SK-N-SH treated with all-trans-retinoic acid at 6 μM for 48 hours (cell line): ENCODE measurements around the gene UROS.

Experiments used
- ATAC-seq: fragments of 200-7000 bp; cut with Tn5 transposase; 3 replicates; pipeline ENCODE4 v1.9.1; 2020; ENCODE audit warnings: mild to moderate bottlenecking, moderate library complexity
- ARNTL ChIP-seq: fragments of 450-650 bp; formaldehyde crosslinking; IDR thresholded peaks from 2 replicates; pipeline ENCODE4 v1.5.0; 2020; ENCODE audit warnings: low read depth, mild to moderate bottlenecking, moderate library complexity, borderline replicate concordance
- BACH2 ChIP-seq: fragments of 250-450 bp; sonication (Bioruptor Pico); IDR thresholded peaks from 2 replicates; pipeline ENCODE4 v1.9.0; 2021; ENCODE audit warnings: mild to moderate bottlenecking, borderline replicate concordance
- CREB5 ChIP-seq: fragments of 250-450 bp; sonication (Bioruptor Pico); IDR thresholded peaks from 2 replicates; pipeline ENCODE4 v1.5.1; 2020; ENCODE audit warnings: low read depth, mild to moderate bottlenecking, moderate library complexity
- CSDC2 ChIP-seq: fragments of 250-450 bp; sonication (Bioruptor Pico); IDR thresholded peaks from 2 replicates; pipeline ENCODE4 v1.5.0; 2020; ENCODE audit warnings: mild to moderate bottlenecking, moderate library complexity
- CSRNP3 ChIP-seq: fragments of 250-450 bp; sonication (Bioruptor Pico); IDR thresholded peaks from 2 replicates; pipeline ENCODE4 v1.5.1; 2021; ENCODE audit warnings: mild to moderate bottlenecking, moderate library complexity
- ESRRG ChIP-seq: fragments of 250-450 bp; sonication (Bioruptor Pico); IDR thresholded peaks from 2 replicates; pipeline ENCODE4 v1.6.1; 2021; ENCODE audit warnings: mild to moderate bottlenecking
- GLIS3 ChIP-seq: fragments of 250-450 bp; sonication (Bioruptor Pico); IDR thresholded peaks from 2 replicates; pipeline ENCODE4 v1.5.0; 2020; ENCODE audit warnings: mild to moderate bottlenecking, moderate library complexity
- ISL1 ChIP-seq: fragments of 250-450 bp; sonication (Bioruptor Pico); IDR thresholded peaks from 2 replicates; pipeline ENCODE4 v2.1.2; 2022; ENCODE audit warnings: mild to moderate bottlenecking, moderate library complexity
- OSR1 ChIP-seq: fragments of 250-450 bp; sonication (Bioruptor Pico); IDR thresholded peaks from 2 replicates; pipeline ENCODE4 v1.8.0; 2022; ENCODE audit warnings: moderate library complexity, mild to moderate bottlenecking, inconsistent platforms
- PATZ1 ChIP-seq: fragments of 250-450 bp; sonication (Bioruptor Pico); IDR thresholded peaks from 2 replicates; pipeline ENCODE4 v1.8.0; 2020; ENCODE audit warnings: mild to moderate bottlenecking, moderate library complexity, borderline replicate concordance
- POU6F1 ChIP-seq: fragments of 250-450 bp; sonication (Bioruptor Pico); IDR thresholded peaks from 2 replicates; pipeline ENCODE4 v1.8.0; 2021; ENCODE audit warnings: low read depth, mild to moderate bottlenecking, moderate library complexity, borderline replicate concordance
- RARB ChIP-seq: fragments of 250-450 bp; sonication (Bioruptor Pico); IDR thresholded peaks from 2 replicates; pipeline ENCODE4 v1.8.0; 2021; ENCODE audit warnings: mild to moderate bottlenecking, moderate library complexity
- SNAI2 ChIP-seq: fragments of 250-450 bp; sonication (Bioruptor Pico); IDR thresholded peaks from 2 replicates; pipeline ENCODE4 v1.5.0; 2020; ENCODE audit warnings: mild to moderate bottlenecking, moderate library complexity
- TCF4 ChIP-seq: fragments of 250-450 bp; sonication (Bioruptor Pico); IDR thresholded peaks from 2 replicates; pipeline ENCODE4 v1.8.0; 2021; ENCODE audit warnings: mild to moderate bottlenecking, moderate library complexity, borderline replicate concordance
- TOX ChIP-seq: fragments of 250-450 bp; sonication (Bioruptor Pico); IDR thresholded peaks from 2 replicates; pipeline ENCODE4 v1.8.0; 2021; ENCODE audit warnings: mild to moderate bottlenecking, moderate library complexity, borderline replicate concordance
- TSHZ2 ChIP-seq: fragments of 250-450 bp; sonication (Bioruptor Pico); IDR thresholded peaks from 2 replicates; pipeline ENCODE4 v1.5.0; 2020; ENCODE audit warnings: mild to moderate bottlenecking, moderate library complexity
- ZC3H10 ChIP-seq: fragments of 250-450 bp; sonication (Bioruptor Pico); IDR thresholded peaks from 2 replicates; pipeline ENCODE4 v1.5.1; 2021; ENCODE audit warnings: mild to moderate bottlenecking, moderate library complexity
- ZFP3 ChIP-seq: fragments of 250-450 bp; sonication (Bioruptor Pico); IDR thresholded peaks from 2 replicates; pipeline ENCODE4 v1.5.0; 2020; ENCODE audit warnings: mild to moderate bottlenecking, moderate library complexity
- ZFP30 ChIP-seq: fragments of 450-650 bp; formaldehyde crosslinking; IDR thresholded peaks from 2 replicates; pipeline ENCODE4 v1.5.0; 2022; ENCODE audit warnings: mild to moderate bottlenecking, moderate library complexity
- ZNF565 ChIP-seq: fragments of 450-650 bp; formaldehyde crosslinking; conservative IDR thresholded peaks from 2 replicates; pipeline ENCODE4 v1.5.0; 2020; ENCODE audit warnings: low read depth, mild to moderate bottlenecking, moderate library complexity
- ZNF70 ChIP-seq: fragments of 450-650 bp; formaldehyde crosslinking; IDR thresholded peaks from 2 replicates; pipeline ENCODE4 v1.5.0; 2020; ENCODE audit warnings: mild to moderate bottlenecking, moderate library complexity
- ZNF8 ChIP-seq: fragments of 450-650 bp; formaldehyde crosslinking; IDR thresholded peaks from 2 replicates; pipeline ENCODE4 v1.5.0; 2020; ENCODE audit warnings: mild to moderate bottlenecking, moderate library complexity

The UROS gene

GRCh38 chr10:125756196-125756595 lies 66.9 kb downstream of the UROS start:
- ATAC-seq = no peak
- TF ChIP-seq ZFP30 (no peak), ARNTL (CRISPR knock-in tag) (no peak), POU6F1 (CRISPR knock-in tag) (no peak), ZC3H10 (CRISPR knock-in tag) (no peak), ISL1 (CRISPR knock-in tag) (no peak), PATZ1 (no peak), CSRNP3 (CRISPR knock-in tag) (no peak), CREB5 (no peak), ZFP3 (no peak), RARB (CRISPR knock-in tag) (no peak), ZNF70 (CRISPR knock-in tag) (no peak), ESRRG (no peak), TCF4 (no peak), TOX (no peak)
- TF ChIP-seq, all 23 proteins: peak for 0

GRCh38 chr10:125747417-125747816 lies 75.6 kb downstream of the UROS start:
- no peak for TF ChIP-seq GLIS3
- no peak for TF ChIP-seq TCF4
- TF ChIP-seq, all 23 proteins: peak for 0
- no peak for ATAC-seq

GRCh38 chr10:125744909-125745308 lies 78.1 kb downstream of the UROS start:
- no peak for ATAC-seq
- TF ChIP-seq CSDC2 (CRISPR knock-in tag) (no peak), SNAI2 (CRISPR knock-in tag) (no peak), BACH2 (CRISPR knock-in tag) (no peak), ZFP3 (no peak), OSR1 (CRISPR knock-in tag) (no peak), PATZ1 (no peak), TSHZ2 (CRISPR knock-in tag) (no peak)

GRCh38 chr10:125742465-125742864 lies 80.6 kb downstream of the UROS start:
- no peak for ATAC-seq
- TF ChIP-seq ZNF8 (CRISPR knock-in tag) (no peak), ESRRG (no peak), ZFP30 (no peak), CSRNP3 (CRISPR knock-in tag) (no peak), BACH2 (CRISPR knock-in tag) (no peak), ZNF565 (CRISPR knock-in tag) (no peak), CREB5 (no peak), CSDC2 (CRISPR knock-in tag) (no peak), RARB (CRISPR knock-in tag) (no peak), TOX (no peak)
